Central memory CD8-positive, alpha-beta T cell (primary cell): ENCODE data around the gene DOP1B.

Experiments
- ATAC-seq: fragments of 150-1000 bp; cut with Tn5 transposase; replicated peaks from 2 replicates; pipeline ENCODE4 v1.10.0; 2022; ENCODE audit warnings: mild to moderate bottlenecking, moderate FRiP score, moderate number of reproducible peaks; ENCODE audit not compliant: poor library complexity, severe bottlenecking; ENCODE audit errors: extremely low read depth
- DNase-seq, 2 donors: peaks; one replicate each; pipeline ENCODE4 v3.0.0; 2021; ENCODE audit warnings: low spot score in 2 of 2
- H3K27ac Mint-ChIP-seq: one replicate; pipeline ENCODE4 v1.8.0; 2022; ENCODE audit warnings: low read depth, mild to moderate bottlenecking, moderate library complexity, mixed read lengths
- H3K27me3 Mint-ChIP-seq: one replicate; pipeline ENCODE4 v1.8.0; 2022; ENCODE audit warnings: mixed read lengths
- H3K36me3 Mint-ChIP-seq: one replicate; pipeline ENCODE4 v1.8.0; 2022; ENCODE audit warnings: mild to moderate bottlenecking, moderate library complexity, mixed read lengths; ENCODE audit not compliant: insufficient read depth
- H3K4me1 Mint-ChIP-seq: one replicate; pipeline ENCODE4 v1.8.0; 2022; ENCODE audit warnings: mixed read lengths
- H3K4me3 Mint-ChIP-seq: one replicate; pipeline ENCODE4 v1.8.0; 2022; ENCODE audit warnings: mild to moderate bottlenecking, moderate library complexity, mixed read lengths
- H3K9me3 Mint-ChIP-seq: one replicate; pipeline ENCODE4 v1.8.0; 2022; ENCODE audit warnings: mixed read lengths

The DOP1B gene

GRCh38 chr21:36202726-36203602 is 46.3 kb downstream of the DOP1B start:
- DNase-seq (no peak), ATAC-seq (no peak)
- H3K4me1 Mint-ChIP-seq = no peaks in the 10 kb centered on the region

GRCh38 chr21:36203603-36203889 is 46.9 kb downstream of the DOP1B start:
- Mint-ChIP-seq H3K9me3 (no peaks in the 10 kb centered on the region), H3K4me3 (no peak overlapping the region), H3K27me3 (no peaks in the 10 kb centered on the region), H3K4me1 (no peaks in the 10 kb centered on the region), H3K36me3 (peaks cover 3% of the 10 kb centered on the region), H3K27ac (peak overlapping the region; percentile 58)
- ATAC-seq = no peak
- DNase-seq = no peak

More at GRCh38 chr21:36202726-36203602, 46.3 kb downstream of the DOP1B start:
- H3K36me3 Mint-ChIP-seq = peaks cover 3% of the 10 kb centered on the region
- no peaks in the 10 kb centered on the region for H3K27me3 Mint-ChIP-seq
- H3K4me3 Mint-ChIP-seq = no peak overlapping the region
- no peaks in the 10 kb centered on the region for H3K9me3 Mint-ChIP-seq
- H3K27ac Mint-ChIP-seq = peak overlapping the region; percentile 58

GRCh38 chr21:36204980-36205379 is 48.4 kb downstream of the DOP1B start:
- H3K4me3 Mint-ChIP-seq = no peak overlapping the region
- H3K27ac Mint-ChIP-seq = no peak overlapping the region
- ATAC-seq (no peak), DNase-seq (no peak)
- peaks cover 7% of the 10 kb centered on the region for H3K4me1 Mint-ChIP-seq
- H3K9me3 Mint-ChIP-seq = no peaks in the 10 kb centered on the region
- peaks cover 3% of the 10 kb centered on the region for H3K36me3 Mint-ChIP-seq
- no peaks in the 10 kb centered on the region for H3K27me3 Mint-ChIP-seq

- H3K4me1 Mint-ChIP-seq = peaks cover 9% of the 10 kb centered on the region
- H3K4me3 Mint-ChIP-seq = no peak overlapping the region
- H3K27ac Mint-ChIP-seq = no peak overlapping the region
- DNase-seq = no peak
- H3K9me3 Mint-ChIP-seq = no peaks in the 10 kb centered on the region
- no peak for ATAC-seq
- H3K27me3 Mint-ChIP-seq = no peaks in the 10 kb centered on the region
- peaks cover 3% of the 10 kb centered on the region for H3K36me3 Mint-ChIP-seq
Observed at GRCh38 chr21:36205962-36206361, 49.3 kb downstream of the DOP1B start.
